Measurements from ENCODE around the gene SH3TC2.

DNA sequence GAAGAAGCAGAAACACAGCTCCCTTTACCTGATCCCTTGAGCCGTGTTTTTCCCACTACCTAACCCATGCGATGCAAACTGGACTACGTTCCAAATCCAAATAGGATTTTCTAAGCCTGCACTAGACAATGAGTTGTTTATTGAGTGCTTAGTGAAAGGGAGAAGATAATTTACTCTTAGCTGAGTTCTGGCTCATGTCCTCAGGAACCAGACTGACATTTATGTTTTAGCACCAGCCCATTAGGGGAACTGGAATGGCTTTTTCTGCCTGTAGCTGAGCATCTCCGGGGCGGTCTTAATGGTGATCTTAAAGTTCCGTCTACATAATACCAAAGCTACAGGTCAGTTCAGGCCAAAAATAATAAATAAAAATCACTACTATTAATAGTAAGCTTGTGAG lies 81.5 kb downstream of the SH3TC2 start:
- no peak for TF ChIP-seq EZH2 (IDR thresholded peaks at IDR 0.05)
- no peak for TF ChIP-seq POLR2AphosphoS5 (IDR thresholded peaks at IDR 0.05; ENCODE audit: borderline replicate concordance, low read depth, low read length)
- no peak for TF ChIP-seq FOXP2 (optimal IDR thresholded peaks at IDR 0.05; ENCODE audit: control extremely low read depth, extremely low read length, insufficient read depth)
